Spleen (tissue), 11 donors: ENCODE measurements around the gene ERMARD. TPM values are rescaled to one million over a fixed set of nuclear protein-coding genes. Genes with fewer than 3 reads are reported as not detected.

Experiments used
- DNase-seq: peaks from one replicate; pipeline ENCODE4 v3.0.0-alpha.2; 2020
- H3K27ac ChIP-seq, 8 donors: fragments of 200-600 bp; sonication (generic) in 7 of 8; 1 replicate in 4 of 8; 2 replicates in 4 of 8; pipeline versions ENCODE4 v1.5.0 to v1.8.0; 2016 to 2021; ENCODE audit warnings: inconsistent platforms in 4 of 8, mild to moderate bottlenecking in 4 of 8, moderate library complexity in 1 of 8
- H3K27me3 ChIP-seq, 7 donors: fragments of 200-600 bp; sonication (generic) in 6 of 7; replicated peaks in 1 of 7; 1 replicate in 4 of 7; 2 replicates in 3 of 7; pipeline versions ENCODE4 v1.5.0 to v1.8.0; 2016 to 2021; ENCODE audit warnings: inconsistent platforms in 3 of 7, mild to moderate bottlenecking in 1 of 7
- H3K36me3 ChIP-seq, 6 donors: fragments of 200-600 bp; sonication (generic) in 5 of 6; 1 replicate in 4 of 6; 2 replicates in 2 of 6; pipeline versions ENCODE4 v1.5.0 to v1.8.0; 2016 to 2021; ENCODE audit warnings: inconsistent platforms in 2 of 6
- H3K4me1 ChIP-seq, 6 donors: fragments of 200-600 bp; sonication (generic) in 5 of 6; 1 replicate in 3 of 6; 2 replicates in 3 of 6; pipeline versions ENCODE4 v1.5.0 to v1.8.0; 2016 to 2021; ENCODE audit warnings: inconsistent platforms in 3 of 6
- H3K4me3 ChIP-seq, 8 donors: fragments of 200-600 bp; sonication (generic) in 7 of 8; 1 replicate in 4 of 8; 2 replicates in 4 of 8; pipeline versions ENCODE4 v1.5.0 to v1.8.0; 2016 to 2021; ENCODE audit warnings: inconsistent platforms in 4 of 8, mild to moderate bottlenecking in 4 of 8, moderate library complexity in 2 of 8
- H3K9me3 ChIP-seq, 8 donors: fragments of 200-600 bp; sonication (generic) in 7 of 8; 1 replicate in 4 of 8; 2 replicates in 4 of 8; pipeline versions ENCODE4 v1.5.0 to v1.8.0; 2016 to 2021; ENCODE audit warnings: inconsistent platforms in 4 of 8
- CTCF ChIP-seq, 11 experiments: fragments of 200-600 bp in 7 of 11; fragments of 450-650 bp in 4 of 11; sonication (generic) in 4 of 11; IDR thresholded peaks in 8 of 11; conservative IDR thresholded peaks in 3 of 11; 1 replicate in 7 of 11; 2 replicates in 4 of 11; pipeline versions ENCODE4 v1.4.0 to v1.8.0; 2016 to 2021; ENCODE audit warnings: antibody characterized with exemption in 11 of 11, inconsistent platforms in 4 of 11, mild to moderate bottlenecking in 1 of 11
- POLR2A ChIP-seq, 3 donors: fragments of 450-650 bp; IDR thresholded peaks; one replicate each; pipeline ENCODE4 v1.5.1; 2017; ENCODE audit warnings: antibody characterized with exemption in 3 of 3, mild to moderate bottlenecking in 1 of 3
- POLR2AphosphoS5 ChIP-seq, 3 donors: sonication (generic); formaldehyde crosslinking; IDR thresholded peaks; one replicate each; pipeline ENCODE4 v1.5.1; 2017; ENCODE audit warnings: antibody characterized with exemption in 3 of 3
- WGBS, 5 donors: extraction: QIAGEN DNeasy Blood & Tissue Kit in 3 of 5; methylation state at CpG; one replicate each; pipeline versions ENCODE4 v1.1.5 to v1.1.7; 2013 to 2018; 5-methylcytosine and 5-hydroxymethylcytosine counted together
- intact Hi-C: fragments of 100-400 bp; cut with DNase I; formaldehyde crosslinking; loops from one replicate; pipeline ENCODE4 v1.15.0; 2023; ENCODE audit warnings: low total_unique reads
- polyA plus RNA-seq, 3 donors: library from polyadenylated mRNA; stranded (reverse); fragments of 200-250 nt; gene quantifications; one replicate each; pipeline ENCODE4 v1.2.1, GENCODE V29; 2013
- total RNA-seq, 7 donors: library from RNA; depleted of rRNA in 3 of 7; stranded (reverse); fragments of >200 nt in 3 of 7; fragmentation: NEBNext Ultra II Directional in 4 of 7; extraction: Animal tissue kit (Norgen Biotek cat#: 25700) in 4 of 7; gene quantifications; one replicate each; pipeline versions ENCODE4 v1.1.0 to v1.2.1, GENCODE V29; 2016 to 2021
- donor health status: healthy with polysubstance abuse.
- donor health status: DM: no; HTN: no; CAD: no; lungs with moderate emphysema.
- donor health status: DM: no; HTN: no; CAD: no.
- donor health status: Bipolar disorder and iron deficiency.
- donor health status: healthy.
- donor health status: DM: no; HTN: no; CAD: no.
- donor health status: DM: yes; HTN: yes; CAD: no.

Gene ERMARD
- total and polyA plus RNA-seq, 10 donors = 23.1 to 87.3 (median 37.7) TPM

GRCh38 chr6:169723200-169723909 lies 28.1 kb upstream of the ERMARD start:
- peak; percentile 94 for DNase-seq
- WGBS, 5 donors = 0 to 1% (median 1%) methylated on average over 29 to 70 of the region's 70 CpGs
- H3K9me3 ChIP-seq = no peaks in the 10 kb centered on the region
- no peaks in the 10 kb centered on the region for H3K27me3 ChIP-seq
- no peak for TF ChIP-seq POLR2A (IDR thresholded peaks at IDR 0.05)
- TF ChIP-seq POLR2AphosphoS5 (IDR thresholded peaks at IDR 0.05) = peak; percentile 75 to 87 (median 77)
- peak overlapping the region; percentile 73 to 98 (median 94) for H3K27ac ChIP-seq
- peak overlapping the region; percentile 44 to 91 (median 67) for H3K4me3 ChIP-seq
- peaks cover 0 to 7% (median 0%) of the 10 kb centered on the region in 6 donors for H3K36me3 ChIP-seq
- peaks cover 23 to 62% (median 43%) of the 10 kb centered on the region in 6 donors for H3K4me1 ChIP-seq
- intact Hi-C loops = no loop called here

DNA sequence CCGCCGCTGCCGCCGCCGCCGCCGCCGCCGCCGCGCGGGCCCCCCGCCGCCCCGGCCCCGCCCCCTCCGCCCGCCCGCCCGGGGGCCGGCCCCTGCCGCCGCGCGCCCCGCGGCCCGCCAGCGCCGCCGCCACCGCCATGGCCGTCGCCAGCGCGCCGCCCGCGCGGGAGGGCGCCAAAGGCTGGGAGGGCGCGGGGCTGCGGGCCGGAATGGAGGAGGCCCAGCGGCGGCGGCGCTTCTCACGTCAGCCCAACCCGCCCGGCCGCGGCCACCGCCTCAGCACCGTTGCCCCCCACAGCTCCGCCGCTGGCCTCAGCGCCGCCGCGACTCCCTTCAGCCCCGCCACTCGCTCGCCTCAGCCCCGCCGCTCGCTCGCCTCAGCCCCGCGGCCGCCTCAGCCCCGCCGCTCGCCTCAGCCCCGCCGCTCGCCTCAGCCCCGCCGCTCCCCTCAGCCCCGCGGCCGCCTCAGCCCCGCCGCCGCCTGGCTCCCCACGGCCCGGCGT lies 27.4 kb upstream of the ERMARD start:
- intact Hi-C loops = no loop called here
- H3K4me3 ChIP-seq = peak overlapping the region in 7 of 8 donors; percentile 22 to 91 (median 70)
- 0 to 1% (median 0%) methylated on average over 9 to 89 of the region's 89 CpGs for WGBS, 5 donors
- no peak for TF ChIP-seq POLR2A (IDR thresholded peaks at IDR 0.05)
- TF ChIP-seq CTCF (IDR thresholded peaks at IDR 0.05 in 8 of 11, conservative IDR thresholded peaks at IDR 0.05 in 3 of 11) = no peak
- TF ChIP-seq POLR2AphosphoS5 (IDR thresholded peaks at IDR 0.05) = no peak
- peak overlapping the region; percentile 53 to 98 (median 94) for H3K27ac ChIP-seq
- DNase-seq = peak; percentile 89
- H3K27me3 ChIP-seq = no peaks in the 10 kb centered on the region
- peaks cover 0 to under 1% (median 0%) of the 10 kb centered on the region in 6 donors for H3K36me3 ChIP-seq
- H3K9me3 ChIP-seq = no peaks in the 10 kb centered on the region
- H3K4me1 ChIP-seq = peaks cover 23 to 55% (median 40%) of the 10 kb centered on the region in 6 donors

DNA sequence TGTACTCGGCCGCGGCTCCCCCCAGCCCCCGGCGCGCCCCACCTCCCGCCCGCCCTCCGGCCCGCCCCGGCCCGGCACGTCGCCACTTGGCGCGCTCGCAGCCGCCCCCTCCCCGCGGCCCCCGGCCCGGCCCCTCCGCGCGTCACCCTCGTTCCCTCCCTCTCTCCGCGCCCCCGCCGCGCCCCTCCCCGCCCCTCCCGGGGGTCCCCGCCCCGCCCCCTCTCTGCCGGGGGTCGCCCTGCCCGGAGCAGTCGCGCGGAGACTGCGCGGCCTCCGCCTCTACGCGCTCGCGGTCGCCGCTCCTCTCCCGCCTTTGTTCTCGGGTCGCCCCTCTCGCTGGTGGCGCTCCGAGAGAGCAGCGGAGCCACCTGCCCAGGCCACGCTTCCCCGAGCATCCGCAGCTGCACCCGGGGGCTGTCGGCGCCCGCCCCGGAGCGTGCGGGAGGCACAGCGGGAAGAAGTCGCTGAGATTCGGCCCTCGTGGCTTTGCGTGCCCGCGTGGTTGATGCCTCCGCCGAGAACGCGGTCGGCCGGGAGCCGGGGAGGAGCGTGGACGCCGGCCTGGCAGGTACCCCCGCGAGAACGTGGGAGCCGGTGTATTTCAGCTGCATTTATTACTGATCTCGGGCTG lies 26.8 kb upstream of the ERMARD start, which contains the start of gene PHF10:
Gene PHF10 (minus strand): TSS at position 7 of the 631 bp plus-strand sequence. CDS start 569 bp downstream, outside the sequence.
- peaks cover 23 to 49% (median 38%) of the 10 kb centered on the region in 6 donors for H3K4me1 ChIP-seq
- intact Hi-C loops = no loop called here
- H3K36me3 ChIP-seq = no peaks in the 10 kb centered on the region
- peak; percentile 93 for DNase-seq
- peak within 1 kb of the TSS; percentile 53 to 91 (median 72) for H3K4me3 ChIP-seq
- no peaks in the 10 kb centered on the region for H3K9me3 ChIP-seq
- no peaks in the 10 kb centered on the region for H3K27me3 ChIP-seq
- peak within 1 kb of the TSS; percentile 91 to 98 (median 94) for H3K27ac ChIP-seq
- TF ChIP-seq CTCF (IDR thresholded peaks at IDR 0.05 in 8 of 11, conservative IDR thresholded peaks at IDR 0.05 in 3 of 11) = no peak
- TF ChIP-seq POLR2AphosphoS5 (IDR thresholded peaks at IDR 0.05) = peak; percentile 52 to 83 (median 77)
- WGBS, 5 donors = 0 to 2% (median 1%) methylated on average over 25 to 89 of the region's 89 CpGs

GRCh38 chr6:169725125-169726048 lies 26.0 kb upstream of the ERMARD start:
- Histone ChIP-seq H3K4me1 (peaks cover 18 to 41% (median 35%) of the 10 kb centered on the region in 6 donors), H3K4me3 (peak overlapping the region; percentile 51 to 91 (median 72)), H3K9me3 (no peaks in the 10 kb centered on the region), H3K36me3 (no peaks in the 10 kb centered on the region), H3K27ac (peak overlapping the region; percentile 91 to 98 (median 94)), H3K27me3 (no peaks in the 10 kb centered on the region)
- intact Hi-C loops = no loop called here
- peak; percentile 82 for DNase-seq
- TF ChIP-seq POLR2A (IDR thresholded peaks at IDR 0.05) = no peak
- no peak for TF ChIP-seq CTCF (IDR thresholded peaks at IDR 0.05 in 8 of 11, conservative IDR thresholded peaks at IDR 0.05 in 3 of 11)
- peak in 1 of 3 donors; percentile 55 for TF ChIP-seq POLR2AphosphoS5 (IDR thresholded peaks at IDR 0.05)
- WGBS, 5 donors = 23 to 27% (median 25%) methylated on average over 29 of the region's 29 CpGs
